SJCRH30 (cell line): ENCODE results near the gene TCEAL6. TPM values are rescaled to one million over a fixed set of nuclear protein-coding genes. Genes with fewer than 3 reads are reported as not detected.
"Not testable (repeated sequence)": the region's sequence is repeated elsewhere in the genome, so short reads cannot be mapped to it uniquely, and the experiment has no call there.

Experiments
- DNase-seq, 2 experiments: peaks; one replicate each; pipeline ENCODE4 v3.0.0-alpha.2; 2015 to 2020
- H3K27ac ChIP-seq: fragments of 250-450 bp; sonication (Bioruptor Pico); 2 replicates; pipeline ENCODE4 v1.5.1; 2020; ENCODE audit warnings: mild to moderate bottlenecking, moderate library complexity
- H3K27me3 ChIP-seq: fragments of 250-450 bp; sonication (Bioruptor Pico); 2 replicates; pipeline ENCODE4 v1.5.1; 2020; ENCODE audit warnings: mild to moderate bottlenecking, moderate library complexity
- H3K36me3 ChIP-seq: fragments of 250-450 bp; sonication (Bioruptor Pico); 2 replicates; pipeline ENCODE4 v1.5.1; 2020; ENCODE audit warnings: mild to moderate bottlenecking, moderate library complexity
- H3K4me1 ChIP-seq: fragments of 250-450 bp; sonication (Bioruptor Pico); 2 replicates; pipeline ENCODE4 v1.5.1; 2020; ENCODE audit warnings: mild to moderate bottlenecking, moderate library complexity
- H3K4me3 ChIP-seq: fragments of 250-450 bp; sonication (Bioruptor Pico); 2 replicates; pipeline ENCODE4 v1.5.1; 2020; ENCODE audit warnings: mild to moderate bottlenecking, moderate library complexity
- H3K9me3 ChIP-seq: fragments of 250-450 bp; sonication (Bioruptor Pico); replicated peaks from 2 replicates; pipeline ENCODE4 v1.5.1; 2020; ENCODE audit warnings: mild to moderate bottlenecking, moderate library complexity
- total RNA-seq: library from RNA; depleted of rRNA; stranded (reverse); fragments of >200 nt; shearing (Covaris generic); gene quantifications from 2 replicates; pipeline ENCODE4 v1.2.3, GENCODE V29; 2014; rRNA removed

TCEAL6 gene
- not detected in 2 replicates for total RNA-seq

GRCh38 chrX:102142274-102142673 is at the start of gene TCEAL6:
Gene TCEAL6, minus strand, starts transcription at chrX:102142481.
- H3K4me3 ChIP-seq, H3K9me3 ChIP-seq, H3K36me3 ChIP-seq, H3K27me3 ChIP-seq, H3K4me1 ChIP-seq, DNase-seq, H3K27ac ChIP-seq: not testable (repeated sequence)

GRCh38 chrX:102185967-102186720 is 43.9 kb upstream of the TCEAL6 start:
- DNase-seq = no peak
- no peaks in the 10 kb centered on the region for H3K4me1 ChIP-seq
- no peaks in the 10 kb centered on the region for H3K27me3 ChIP-seq
- no peaks in the 10 kb centered on the region for H3K9me3 ChIP-seq
- H3K36me3 ChIP-seq = no peaks in the 10 kb centered on the region
- no peak overlapping the region for H3K4me3 ChIP-seq
- no peak overlapping the region for H3K27ac ChIP-seq

DNA sequence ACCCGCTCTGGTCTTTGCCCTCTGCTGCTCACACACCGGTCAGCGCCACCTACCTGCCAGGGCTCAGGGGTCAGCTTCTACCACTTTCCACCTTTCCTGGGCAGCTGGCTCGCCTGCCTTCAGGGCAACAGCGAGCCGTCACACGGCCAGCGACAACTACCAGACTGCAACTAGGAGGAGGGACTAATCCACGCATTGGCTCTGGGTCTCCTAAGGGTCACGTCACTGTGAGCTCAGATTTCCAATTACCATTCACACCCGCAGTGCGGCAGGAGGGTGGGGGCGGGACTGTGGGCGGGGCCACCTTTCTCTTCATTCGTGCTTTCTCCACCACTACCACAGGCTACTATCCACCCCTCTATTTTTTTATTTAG is 13.5 kb upstream of the TCEAL6 start, which contains the start of gene BEX5:
TSS of gene BEX5 (minus strand) at position 172 of the 374 bp plus-strand sequence. CDS start 1,712 bp downstream, outside the sequence.
- no peak within 1 kb of the TSS for H3K4me3 ChIP-seq
- no peaks in the 10 kb centered on the region for H3K9me3 ChIP-seq
- no peaks in the 10 kb centered on the region for H3K36me3 ChIP-seq
- H3K4me1 ChIP-seq = no peaks in the 10 kb centered on the region
- DNase-seq = no peak
- H3K27ac ChIP-seq = no peak within 1 kb of the TSS
- no peaks in the 10 kb centered on the region for H3K27me3 ChIP-seq

DNA sequence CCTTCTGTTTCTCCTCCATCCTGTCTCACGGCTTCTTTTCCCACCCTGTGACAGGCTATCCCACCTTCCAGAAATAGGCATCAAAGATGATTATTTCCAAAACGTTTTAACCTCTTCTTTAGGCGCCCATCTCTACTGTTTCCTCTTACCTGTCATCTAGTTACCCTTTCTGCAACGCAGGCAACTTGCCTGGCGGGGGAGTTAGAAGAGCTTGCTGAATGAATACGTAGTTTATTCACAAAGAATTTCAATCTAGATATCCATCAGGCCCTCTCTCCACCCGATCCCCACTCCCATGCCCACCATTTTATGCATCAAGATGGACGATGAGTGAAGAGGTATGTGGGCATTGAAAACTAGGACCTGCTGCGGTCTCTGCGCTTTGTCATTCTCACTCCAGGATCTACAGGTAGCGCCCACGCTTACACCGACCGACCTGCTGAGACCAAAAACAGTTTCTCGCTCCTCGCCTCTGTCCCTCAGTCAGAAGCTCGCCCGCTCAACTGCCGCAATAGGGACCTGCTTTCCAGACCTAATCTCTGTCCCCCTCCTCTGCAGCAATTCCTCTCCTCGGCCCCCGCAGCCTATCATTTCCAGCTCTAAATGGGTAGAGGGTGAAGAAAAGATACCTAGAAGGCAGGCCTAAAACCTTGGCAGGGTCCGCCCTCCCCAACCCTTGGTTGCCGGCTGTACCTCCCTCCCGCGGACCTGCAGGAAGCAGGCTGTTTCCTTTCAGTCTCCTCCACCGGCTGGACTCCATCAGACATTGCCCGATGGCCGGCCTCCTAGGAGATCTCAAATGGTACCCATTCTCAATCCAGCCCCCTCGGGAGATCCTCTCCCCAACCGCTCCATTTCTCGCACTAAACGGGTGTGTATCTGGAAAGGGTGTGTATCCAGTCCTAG is 12.9 kb upstream of the TCEAL6 start:
- Histone ChIP-seq H3K36me3 (no peaks in the 10 kb centered on the region), H3K27me3 (no peaks in the 10 kb centered on the region), H3K4me3 (no peak overlapping the region), H3K9me3 (no peaks in the 10 kb centered on the region), H3K4me1 (no peaks in the 10 kb centered on the region), H3K27ac (no peak overlapping the region)
- no peak for DNase-seq

DNA sequence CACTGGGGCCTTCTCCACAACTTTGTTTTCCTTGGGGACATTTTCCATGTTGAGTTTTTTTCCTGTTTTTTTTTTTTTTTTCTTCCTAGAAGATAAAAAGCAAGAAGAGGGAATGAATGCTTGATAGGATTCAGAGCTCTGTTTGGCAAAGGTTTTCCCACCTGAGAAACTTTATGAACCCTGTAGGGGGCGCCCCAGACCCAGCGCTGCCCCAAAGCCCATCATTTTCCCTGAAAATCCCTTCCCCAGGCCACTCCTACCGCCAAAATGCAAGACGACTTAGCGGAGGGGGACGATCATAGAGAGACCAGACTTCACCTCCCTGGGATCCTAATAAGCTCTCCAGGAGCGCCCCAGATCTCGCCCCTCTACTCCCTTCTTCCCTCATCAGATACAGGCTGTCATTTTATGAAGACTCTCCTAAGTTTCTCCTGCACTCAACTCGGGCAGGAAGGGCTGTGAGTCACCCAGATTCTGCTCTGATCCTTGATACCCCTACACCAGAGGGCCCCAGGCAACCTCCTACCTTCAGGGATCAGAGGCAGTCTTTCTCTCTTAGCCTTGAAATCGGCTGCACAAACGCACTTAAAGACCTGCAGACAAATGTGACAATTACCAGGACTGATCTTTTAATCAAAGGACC is 12.1 kb upstream of the TCEAL6 start:
- no peak overlapping the region for H3K4me3 ChIP-seq
- H3K27ac ChIP-seq = no peak overlapping the region
- peak in 1 of 2 experiments; percentile 5 for DNase-seq
- H3K27me3 ChIP-seq = no peaks in the 10 kb centered on the region
- no peaks in the 10 kb centered on the region for H3K36me3 ChIP-seq
- no peaks in the 10 kb centered on the region for H3K4me1 ChIP-seq
- no peaks in the 10 kb centered on the region for H3K9me3 ChIP-seq

DNA sequence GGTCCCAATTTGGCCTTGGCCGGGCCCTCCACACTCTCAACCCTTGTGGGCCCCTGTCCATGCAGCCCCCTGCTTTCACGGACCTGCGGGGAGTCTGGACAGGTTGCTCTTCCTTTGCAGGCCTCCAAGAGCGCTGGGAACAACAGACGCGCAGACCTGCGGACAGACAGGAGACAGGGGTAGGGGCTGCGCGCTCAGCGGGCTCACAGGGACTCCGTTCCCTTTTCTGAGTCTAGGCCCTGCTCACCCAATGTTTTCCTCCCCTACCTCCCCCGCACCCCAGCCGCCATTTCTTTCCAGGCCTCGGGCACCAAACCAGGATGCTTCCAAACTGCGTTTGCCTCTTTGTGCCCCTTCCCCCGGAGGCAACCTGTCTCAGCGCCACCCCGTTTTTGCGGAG is 650 bp downstream of the TCEAL6 start:
- H3K36me3 ChIP-seq, H3K27me3 ChIP-seq, H3K9me3 ChIP-seq, H3K4me3 ChIP-seq, H3K27ac ChIP-seq, DNase-seq, H3K4me1 ChIP-seq: not testable (repeated sequence)

GRCh38 chrX:102140876-102141275 is 1.4 kb downstream of the TCEAL6 start:
- not testable (repeated sequence) for H3K4me1 ChIP-seq, H3K36me3 ChIP-seq, H3K9me3 ChIP-seq, DNase-seq, H3K27me3 ChIP-seq, H3K27ac ChIP-seq, H3K4me3 ChIP-seq

- H3K36me3 ChIP-seq = no peaks in the 10 kb centered on the region
- no peak overlapping the region for H3K4me3 ChIP-seq
- H3K9me3 ChIP-seq = no peaks in the 10 kb centered on the region
- H3K27me3 ChIP-seq = no peaks in the 10 kb centered on the region
- no peak overlapping the region for H3K27ac ChIP-seq
- DNase-seq = peak in 1 of 2 experiments; percentile 16
- no peaks in the 10 kb centered on the region for H3K4me1 ChIP-seq
These were observed 4.2 kb downstream of the TCEAL6 start for GRCh38 chrX:102138064-102138463.

DNA sequence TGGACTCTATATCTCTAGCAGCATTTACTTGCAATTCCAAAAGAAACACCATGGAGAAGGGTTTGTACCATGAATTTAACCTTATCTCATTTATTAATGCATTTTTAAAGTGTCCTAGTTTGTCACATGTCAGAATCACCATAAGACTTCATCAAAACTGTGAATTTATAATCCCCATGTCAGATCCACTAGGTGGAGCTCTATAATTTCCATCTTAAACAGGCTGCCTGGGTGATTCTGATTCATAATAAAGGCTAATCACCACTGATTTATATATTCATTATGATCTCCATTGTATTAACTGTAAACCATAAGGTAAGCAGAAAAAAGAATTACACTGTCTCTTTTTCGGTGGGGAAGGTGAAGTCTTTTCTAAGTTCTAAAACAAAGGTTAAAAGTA is 12.8 kb downstream of the TCEAL6 start:
- H3K27me3 ChIP-seq = no peaks in the 10 kb centered on the region
- H3K9me3 ChIP-seq = no peaks in the 10 kb centered on the region
- peak in 1 of 2 experiments; percentile 10 for DNase-seq
- H3K36me3 ChIP-seq = no peaks in the 10 kb centered on the region
- H3K4me3 ChIP-seq = no peak overlapping the region
- no peak overlapping the region for H3K27ac ChIP-seq
- H3K4me1 ChIP-seq = no peaks in the 10 kb centered on the region

GRCh38 chrX:102126863-102127262 is 15.4 kb downstream of the TCEAL6 start:
- Histone ChIP-seq H3K27ac (no peak overlapping the region), H3K9me3 (no peaks in the 10 kb centered on the region), H3K4me1 (no peaks in the 10 kb centered on the region), H3K36me3 (no peaks in the 10 kb centered on the region), H3K27me3 (no peaks in the 10 kb centered on the region), H3K4me3 (no peak overlapping the region)
- no peak for DNase-seq

DNA sequence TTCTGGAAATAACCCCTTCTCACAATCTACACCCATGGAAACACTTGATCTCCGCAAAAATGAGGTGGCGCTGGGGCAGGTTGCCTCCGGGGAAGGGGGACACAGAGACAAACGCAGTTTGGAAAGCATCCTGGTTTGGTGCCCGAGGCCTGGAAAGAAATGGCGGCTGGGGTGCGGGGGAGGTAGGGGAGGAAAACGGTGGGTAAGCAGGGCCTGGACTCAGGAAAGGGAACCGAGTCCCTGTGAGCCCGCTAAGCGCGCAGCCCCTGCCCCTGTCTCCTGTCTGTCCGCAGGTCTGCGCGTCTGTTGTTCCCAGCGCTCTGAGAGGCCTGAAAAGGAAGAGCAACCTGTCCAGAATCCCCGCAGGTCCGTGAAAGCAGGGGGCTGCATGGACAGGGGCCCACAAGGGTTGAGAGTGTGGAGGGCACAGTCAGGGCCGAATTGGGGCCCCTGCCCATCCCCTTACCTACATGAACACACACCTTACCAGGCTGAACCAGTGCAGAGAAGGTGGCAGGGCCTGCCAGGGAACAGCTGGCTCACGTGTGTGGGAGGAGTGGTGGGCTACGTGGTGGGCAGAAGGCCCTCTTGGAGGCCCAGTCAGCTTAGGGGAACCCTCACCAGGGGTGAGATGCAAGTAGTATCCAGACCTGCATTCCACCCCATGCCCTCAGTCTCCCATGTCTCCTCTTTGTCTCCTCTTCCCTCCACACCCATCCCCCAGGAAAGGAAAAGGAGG is 16.0 kb downstream of the TCEAL6 start:
- not testable (repeated sequence) for H3K4me3 ChIP-seq, H3K36me3 ChIP-seq, H3K4me1 ChIP-seq, DNase-seq, H3K27ac ChIP-seq, H3K9me3 ChIP-seq, H3K27me3 ChIP-seq

DNA sequence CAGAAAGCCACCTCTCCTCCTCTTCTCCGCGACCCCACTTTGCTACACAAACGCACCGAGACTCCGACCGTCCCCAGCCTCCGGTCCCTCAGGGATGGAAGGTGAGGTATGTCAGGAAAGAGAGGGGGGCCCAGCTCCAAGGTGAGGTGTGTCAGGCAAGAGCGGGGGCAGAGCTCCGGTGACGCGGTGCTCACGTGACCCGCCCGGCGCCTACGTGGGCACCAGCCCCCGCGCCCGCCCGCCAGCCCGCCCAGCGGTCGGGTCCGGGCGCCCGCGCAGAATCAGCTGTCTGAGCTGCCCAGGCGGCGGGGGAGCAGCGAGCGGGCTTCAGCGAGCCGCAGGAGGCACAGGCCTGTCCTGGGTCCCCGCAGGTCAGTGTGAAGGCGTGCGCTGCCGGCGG is 16.8 kb downstream of the TCEAL6 start, which contains the start of gene TCEAL2:
TSS of gene TCEAL2 (plus strand) at position 244 of the 400 bp plus-strand sequence. CDS start 1,152 bp downstream, outside the sequence.
- not testable (repeated sequence) for H3K4me3 ChIP-seq, H3K27me3 ChIP-seq, H3K9me3 ChIP-seq, H3K27ac ChIP-seq, H3K36me3 ChIP-seq, DNase-seq, H3K4me1 ChIP-seq

DNA sequence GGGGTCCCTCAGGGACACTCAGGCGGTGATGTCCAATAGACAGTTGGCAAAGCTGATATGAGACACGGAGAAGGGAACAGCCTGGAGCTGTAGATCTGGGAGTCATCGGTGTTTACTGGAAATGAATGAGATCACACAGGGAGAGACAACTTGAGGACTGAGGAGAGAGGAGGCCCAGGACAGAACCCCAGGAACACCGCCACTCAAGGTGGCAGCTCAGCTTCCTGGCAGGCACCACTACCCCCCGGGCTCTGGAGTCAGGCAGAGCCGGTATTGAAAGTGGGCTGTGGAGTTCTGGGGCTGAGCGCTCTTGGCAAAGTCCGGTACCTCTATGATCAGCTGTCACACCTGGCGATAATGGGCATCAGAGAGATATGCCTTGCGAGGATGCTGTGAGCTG is 17.3 kb downstream of the TCEAL6 start:
- not testable (repeated sequence) for H3K27ac ChIP-seq, H3K9me3 ChIP-seq, H3K4me1 ChIP-seq, H3K4me3 ChIP-seq, DNase-seq, H3K36me3 ChIP-seq, H3K27me3 ChIP-seq

DNA sequence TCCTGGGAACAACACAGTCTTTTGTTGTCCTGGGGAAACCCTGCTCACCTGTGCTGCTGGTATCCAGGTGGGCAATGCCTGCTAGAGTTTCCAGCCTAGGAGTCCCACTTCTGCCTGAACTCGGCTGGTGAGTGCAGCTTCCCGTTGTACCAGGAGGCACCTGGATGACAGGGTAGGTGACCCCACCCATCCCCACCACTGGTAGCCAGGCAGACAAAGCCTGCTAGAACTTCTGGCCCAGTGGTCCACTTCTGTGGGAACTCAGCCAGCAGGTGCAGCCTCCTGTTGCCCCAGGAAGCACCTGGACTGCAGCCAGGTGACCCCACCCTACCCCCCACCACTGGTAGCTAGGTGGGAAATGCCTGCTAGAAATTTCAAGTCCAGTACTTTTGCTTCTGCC is 26.5 kb downstream of the TCEAL6 start:
- no peaks in the 10 kb centered on the region for H3K9me3 ChIP-seq
- DNase-seq = no peak

More for the DNA sequence above, 26.5 kb downstream of the TCEAL6 start:
- H3K4me1 ChIP-seq = no peaks in the 10 kb centered on the region
- H3K27ac ChIP-seq = no peak overlapping the region
- H3K27me3 ChIP-seq = no peaks in the 10 kb centered on the region
- no peak overlapping the region for H3K4me3 ChIP-seq
- H3K36me3 ChIP-seq = no peaks in the 10 kb centered on the region
